Stimulated activated CD4-positive, alpha-beta T cell treated with anti-CD3 and anti-CD28 coated beads, Interleukin-15, amount 100 ng/mL, for 24 hours (primary cell): ENCODE data around the gene ADAMTS9.

Experiments
- DNase-seq: peaks from one replicate; pipeline ENCODE4 v3.0.0-alpha.2; 2020

The ADAMTS9 gene

DNA sequence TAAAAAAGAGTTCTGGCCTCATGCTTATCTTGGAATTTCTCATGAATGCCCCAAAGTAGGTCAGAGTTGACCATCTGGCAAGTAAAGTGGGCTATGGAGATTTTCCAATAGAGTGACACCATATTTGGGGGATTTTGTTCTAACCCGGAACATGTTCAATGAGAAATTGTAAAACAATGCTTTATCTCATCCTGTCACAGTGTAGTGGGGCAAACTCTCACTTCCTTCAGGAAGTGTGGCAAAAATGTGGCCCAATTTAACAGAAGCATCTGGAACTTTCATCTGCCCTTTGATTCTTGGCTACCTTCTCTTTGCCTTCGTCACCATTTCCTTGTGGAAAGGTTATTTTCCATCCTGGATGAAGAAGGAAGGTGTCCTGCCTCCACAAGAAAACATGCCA, 70.8 kb downstream of the ADAMTS9 start:
- no peak for DNase-seq

DNA sequence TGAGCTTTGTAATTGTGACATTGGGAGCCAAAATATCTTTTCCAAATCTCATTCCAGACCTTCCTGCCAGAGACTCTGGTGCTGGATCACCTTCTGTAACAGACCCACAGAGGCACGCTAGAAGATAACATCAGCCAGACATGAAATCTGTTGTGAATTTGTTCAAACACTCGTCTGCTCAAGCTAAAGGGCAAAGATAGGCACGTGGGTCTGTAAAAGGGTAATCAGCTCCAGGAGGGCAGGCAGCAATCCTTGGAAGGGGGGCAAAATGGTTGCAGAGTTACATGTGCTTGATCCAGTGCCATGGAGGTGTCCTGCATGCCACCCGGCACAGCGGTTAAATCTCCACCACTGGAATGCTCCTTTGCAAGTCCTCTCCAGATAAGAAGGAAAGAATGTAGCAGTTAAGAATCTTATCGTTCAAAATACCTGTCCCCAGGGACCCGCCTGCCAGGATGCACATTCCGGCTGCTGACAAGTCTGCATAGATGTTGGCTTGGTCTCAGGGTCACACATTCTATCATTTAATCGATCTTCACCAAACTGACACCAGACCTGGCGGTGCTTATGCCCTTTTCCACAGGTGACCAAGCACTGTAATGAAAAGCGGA, 74.8 kb downstream of the ADAMTS9 start:
- DNase-seq: no peak

DNA sequence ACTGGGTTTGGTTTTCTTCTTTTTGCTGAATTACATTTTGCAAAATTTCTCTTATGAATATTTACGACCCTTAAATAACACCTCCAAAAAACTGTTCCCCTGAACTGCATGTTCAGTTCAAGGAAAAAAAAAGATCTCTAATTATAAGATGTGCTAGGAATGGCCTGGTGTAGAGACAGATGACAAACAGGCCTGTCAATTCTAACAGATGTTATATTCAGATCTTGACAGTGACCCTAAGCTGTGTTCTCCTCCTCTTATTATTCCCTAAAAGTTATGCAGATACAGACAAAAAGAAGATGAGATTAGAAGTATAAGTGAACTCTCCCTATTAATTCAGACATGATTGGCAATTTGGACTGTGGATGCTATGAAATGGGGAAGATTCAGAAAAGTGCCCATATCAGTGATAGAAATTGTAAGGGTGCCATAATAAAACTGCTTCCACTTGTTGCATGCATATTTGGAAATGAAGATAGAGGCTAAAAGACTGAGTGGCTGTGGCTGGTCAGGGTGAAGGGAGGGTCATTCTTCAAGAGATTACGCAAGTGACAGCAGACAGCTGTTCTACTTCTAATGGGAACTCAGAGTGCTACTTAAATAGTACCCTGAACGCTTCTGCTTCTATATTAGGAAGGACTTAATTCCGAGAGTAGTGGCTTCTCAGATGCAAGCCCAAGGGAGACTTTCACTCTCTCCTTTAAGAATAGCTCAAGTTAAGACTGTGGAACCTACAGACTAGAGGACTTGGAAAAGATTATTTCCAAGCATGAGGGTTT, 75.5 kb downstream of the ADAMTS9 start:
- DNase-seq: no peak

DNA sequence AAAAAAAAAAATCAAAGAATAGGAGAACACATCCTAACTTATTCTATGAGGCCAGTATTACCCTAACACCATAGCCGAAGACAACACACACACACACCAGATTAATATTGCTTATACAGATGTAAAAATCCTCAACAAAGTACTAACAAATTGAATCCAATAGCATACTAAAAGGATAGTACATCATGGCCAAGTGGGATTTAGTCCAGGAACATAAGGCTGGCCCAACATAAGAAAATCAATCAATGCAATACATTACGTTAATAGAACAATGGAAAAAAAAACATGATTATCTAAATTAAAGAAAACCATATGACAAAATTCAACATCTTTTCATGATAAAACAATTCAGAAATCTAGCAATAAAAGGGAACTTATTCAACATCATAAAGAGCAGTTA, 79.1 kb downstream of the ADAMTS9 start:
- no peak for DNase-seq

DNA sequence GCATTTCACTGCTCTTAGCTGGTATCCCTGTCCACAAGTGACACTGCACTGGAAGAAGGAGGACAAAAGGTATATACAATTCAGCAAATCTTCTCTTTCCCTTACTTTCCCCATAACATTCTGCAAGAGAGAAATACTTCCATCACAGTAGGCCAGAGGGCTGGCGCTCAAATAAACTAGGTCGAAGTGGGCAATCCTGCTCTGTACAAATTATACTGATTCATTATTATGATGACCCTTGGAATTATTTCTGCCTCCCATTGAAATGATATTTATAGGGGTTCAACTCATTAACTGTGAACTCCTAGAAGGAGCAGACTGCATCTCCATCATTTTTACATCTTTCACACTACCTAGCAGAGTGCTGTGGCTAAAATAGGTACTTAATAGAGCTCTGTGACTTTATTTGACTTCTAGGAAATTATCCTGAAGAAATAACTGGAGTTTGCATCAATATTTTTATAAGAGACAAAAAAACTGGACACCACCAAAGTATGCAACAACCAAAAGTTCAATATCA, 80.7 kb downstream of the ADAMTS9 start:
- no peak for DNase-seq

DNA sequence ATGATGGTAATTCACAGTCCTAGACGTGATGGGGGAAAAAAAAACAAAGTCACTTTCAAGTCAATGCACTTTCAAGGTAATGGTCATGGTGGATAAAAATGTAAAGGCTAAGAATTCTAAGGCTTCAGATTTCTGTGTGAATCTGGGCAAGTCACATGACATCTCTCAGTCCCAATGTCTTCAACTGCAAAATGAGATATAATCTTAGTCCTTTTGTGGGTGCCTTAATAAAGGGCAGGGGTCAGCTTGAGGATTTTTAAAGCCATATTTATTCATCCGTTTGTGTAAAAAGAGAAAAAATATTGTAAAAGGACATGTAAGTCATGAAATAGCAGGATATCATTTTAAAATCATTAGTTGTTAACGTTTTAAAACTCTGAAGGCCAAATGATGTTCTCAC, 83.5 kb downstream of the ADAMTS9 start:
- no peak for DNase-seq

DNA sequence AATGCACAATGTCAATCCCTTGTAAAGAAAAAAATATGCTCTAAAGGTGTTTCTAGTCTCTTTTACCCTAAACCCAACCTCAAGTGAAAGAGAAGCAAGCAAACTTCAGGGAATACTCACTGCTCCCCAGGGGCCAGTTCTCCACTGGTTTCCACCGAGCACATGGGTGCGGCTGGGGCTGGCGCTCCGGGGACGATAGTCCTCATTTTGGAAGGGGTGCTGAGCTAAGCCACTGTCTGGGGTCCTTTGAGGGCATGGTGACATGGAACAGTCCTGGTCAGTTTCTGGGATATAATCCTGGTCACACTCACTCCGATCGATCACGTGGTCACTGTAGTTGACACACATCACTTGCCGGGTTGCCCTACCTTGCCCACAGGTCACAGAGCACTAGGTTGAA, 86.0 kb downstream of the ADAMTS9 start:
- no peak for DNase-seq

DNA sequence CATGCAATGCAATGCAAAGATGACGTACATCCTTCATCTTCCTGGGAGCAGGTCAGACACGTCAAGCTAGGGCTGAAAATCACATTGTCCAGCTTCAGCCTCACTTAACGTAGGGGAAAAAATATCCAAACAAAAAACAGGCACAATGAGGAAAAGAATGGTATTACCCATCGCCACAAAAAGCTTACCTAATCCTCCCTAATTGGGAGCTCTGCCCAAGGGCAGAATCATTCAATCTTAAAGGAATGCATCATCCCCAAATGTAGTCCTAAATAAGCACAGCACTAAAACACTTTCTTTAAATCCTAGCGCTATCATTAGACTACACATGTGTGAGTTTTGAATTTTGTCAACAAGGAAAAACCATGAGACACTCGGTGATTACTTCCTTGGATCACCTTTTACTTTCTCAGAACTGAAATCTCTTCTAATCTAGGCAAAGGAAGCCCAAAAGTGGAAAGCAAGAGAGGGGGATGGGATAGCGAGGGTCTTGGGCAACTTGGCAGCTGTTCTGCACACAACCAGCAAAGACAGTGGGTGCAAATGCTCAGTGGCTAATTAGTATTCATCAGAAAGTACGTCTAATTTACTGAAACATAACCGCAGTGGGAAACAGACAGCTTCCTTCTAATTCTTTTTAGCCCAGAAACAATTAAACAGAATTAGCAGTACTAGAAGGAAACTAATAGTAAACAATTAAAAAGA, 87.4 kb downstream of the ADAMTS9 start:
- DNase-seq: no peak

DNA sequence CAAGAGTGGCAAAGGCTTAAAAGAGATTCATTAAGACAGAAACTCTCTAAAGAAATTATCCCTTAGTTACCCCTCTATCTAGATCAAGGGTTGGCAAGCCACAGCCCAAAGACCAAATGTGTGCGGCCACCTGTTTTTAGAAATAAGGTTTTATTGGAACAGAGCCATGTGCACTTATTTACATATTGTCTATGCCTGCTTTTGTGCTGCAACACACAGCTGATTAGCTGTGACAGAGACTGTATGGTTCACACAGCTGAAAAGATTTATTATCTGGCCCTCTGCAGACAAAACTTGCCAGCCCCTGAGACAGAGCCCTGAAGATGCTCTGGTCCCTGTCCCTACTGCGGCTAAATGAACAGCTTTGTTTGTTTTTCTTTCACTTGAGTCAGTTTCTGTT, 88.1 kb downstream of the ADAMTS9 start:
- DNase-seq: no peak

DNA sequence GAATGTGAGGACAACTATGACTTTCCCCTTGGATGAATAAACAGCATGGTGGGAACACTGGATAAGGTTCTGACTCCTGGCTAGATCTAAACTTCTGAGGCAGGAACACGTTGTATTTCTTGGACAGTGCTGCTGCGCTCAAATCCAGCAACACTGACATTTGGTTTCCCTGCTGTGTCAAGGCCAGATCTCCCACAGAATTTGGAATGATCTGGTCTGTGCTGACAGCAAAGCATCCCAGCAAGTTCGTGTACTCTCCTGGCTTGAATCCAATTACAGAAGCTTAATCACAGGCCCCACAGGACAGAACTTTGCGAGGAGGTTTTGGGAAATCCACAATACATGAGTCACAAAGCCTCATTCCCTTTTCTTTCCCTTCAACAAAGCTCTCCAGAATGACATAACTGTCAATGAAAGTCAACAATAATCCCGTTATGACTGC, 92.5 kb downstream of the ADAMTS9 start:
- no peak for DNase-seq

DNA sequence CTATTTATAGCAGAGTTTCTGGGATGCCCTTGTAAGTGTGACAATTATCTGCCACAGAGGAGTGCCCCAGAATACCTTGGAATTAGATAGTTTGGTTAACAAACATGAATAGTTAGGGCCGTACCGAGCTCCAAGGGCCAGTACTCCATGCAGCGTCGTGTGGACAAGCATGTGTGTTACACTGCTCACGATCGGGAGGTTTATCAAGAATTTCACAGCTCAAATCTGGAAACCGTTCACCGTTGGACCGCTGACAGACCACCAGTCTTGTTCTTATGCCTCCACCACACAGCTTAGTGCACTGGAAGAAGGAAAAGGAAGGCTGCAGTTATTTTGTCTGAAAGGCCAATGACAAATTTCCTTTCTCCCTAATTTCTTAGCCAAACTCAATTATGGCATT, 93.7 kb downstream of the ADAMTS9 start:
- no peak for DNase-seq

DNA sequence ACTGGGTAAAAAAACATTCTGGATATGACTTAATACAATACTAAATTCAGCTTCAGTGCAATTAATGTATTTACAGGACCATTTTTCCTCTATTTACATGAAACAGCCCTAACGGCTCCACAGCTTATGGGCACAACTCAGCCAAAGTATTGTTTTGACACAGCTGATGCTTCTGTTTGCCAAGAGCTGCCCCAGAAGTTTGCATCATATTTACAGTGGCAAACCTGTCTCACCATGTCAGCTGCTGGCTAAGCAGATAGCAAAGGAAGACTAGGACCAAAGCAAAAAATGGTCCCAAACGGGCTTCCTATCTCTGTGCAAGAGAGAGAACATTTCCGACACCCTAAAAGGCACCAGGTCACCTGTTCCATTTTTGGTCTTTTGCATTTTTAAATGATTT, 94.5 kb downstream of the ADAMTS9 start:
- DNase-seq: no peak

DNA sequence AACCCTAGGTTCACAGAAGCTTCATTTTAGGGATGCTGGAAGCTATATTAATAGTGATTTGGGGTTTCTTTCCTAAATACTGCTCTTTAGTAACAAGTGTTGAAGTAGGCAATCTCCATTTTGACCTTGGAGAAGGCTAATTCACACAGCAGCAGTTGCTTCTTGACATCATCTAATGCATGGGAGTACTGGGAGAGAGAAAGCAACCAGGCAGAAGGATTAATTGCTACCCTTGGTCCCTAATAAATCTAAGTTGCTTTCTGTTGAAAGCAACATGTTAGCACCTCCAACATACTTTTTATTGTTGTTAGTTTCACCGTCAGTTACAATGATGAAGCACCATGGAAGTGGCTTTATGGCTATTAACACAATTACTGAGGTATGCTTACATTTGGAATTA, 96.2 kb downstream of the ADAMTS9 start:
- DNase-seq: no peak

DNA sequence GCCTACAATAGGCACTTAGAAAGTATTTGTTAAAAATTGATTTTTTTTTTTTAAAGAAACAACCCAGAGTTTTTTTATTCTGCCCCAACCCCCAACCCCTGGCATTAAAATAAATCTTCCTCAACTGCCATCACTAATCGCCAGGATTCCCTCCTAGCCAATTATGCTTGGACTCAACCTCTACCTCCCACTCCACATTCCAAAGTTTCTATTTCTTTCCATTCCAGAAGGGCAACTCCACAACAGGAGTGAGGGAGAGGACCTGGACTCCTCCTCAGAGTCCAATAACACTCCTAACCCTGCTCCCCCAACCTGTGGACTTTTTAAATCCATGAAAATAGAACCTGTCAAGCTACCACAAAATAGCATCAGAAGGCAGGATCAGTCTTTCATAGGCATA, 99.4 kb downstream of the ADAMTS9 start:
- no peak for DNase-seq

DNA sequence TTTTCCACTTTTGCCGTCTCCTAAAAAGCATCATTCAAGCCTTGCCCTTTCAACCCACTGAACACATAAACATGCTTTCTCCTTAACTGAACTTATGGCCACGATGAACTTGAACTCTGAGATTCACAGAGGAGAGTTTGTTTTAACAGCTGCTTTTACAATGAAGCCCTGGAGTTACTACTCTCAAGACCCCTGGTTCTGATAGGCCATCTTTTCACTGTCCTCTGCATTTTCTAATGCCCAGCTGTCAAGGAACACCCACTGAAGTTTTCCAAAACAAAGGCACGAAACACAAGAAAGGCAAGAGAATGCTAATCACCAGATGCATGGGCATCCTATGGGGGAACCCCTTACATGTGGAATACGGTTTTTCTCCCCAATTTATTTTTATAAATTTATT, 100.8 kb downstream of the ADAMTS9 start:
- no peak for DNase-seq

DNA sequence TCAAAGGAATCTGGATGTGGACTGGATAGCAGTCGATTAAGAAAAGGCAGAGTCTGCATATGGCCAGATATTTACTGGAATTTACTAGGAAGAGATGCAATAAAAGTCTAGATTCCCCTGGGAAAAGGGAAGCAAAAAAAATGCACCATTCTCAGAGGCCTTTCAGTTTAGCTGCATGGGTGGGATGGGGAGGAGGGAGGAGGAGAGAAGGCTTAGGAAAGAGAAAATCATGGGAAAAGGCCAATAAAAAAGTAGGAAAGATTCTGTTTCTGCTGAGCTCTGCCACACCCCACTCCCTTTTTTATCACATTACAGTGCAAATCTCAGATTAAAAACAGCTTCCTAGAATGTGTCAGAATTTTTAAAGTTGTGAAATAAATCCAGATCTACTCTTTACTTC, 103.6 kb downstream of the ADAMTS9 start:
- no peak for DNase-seq

DNA sequence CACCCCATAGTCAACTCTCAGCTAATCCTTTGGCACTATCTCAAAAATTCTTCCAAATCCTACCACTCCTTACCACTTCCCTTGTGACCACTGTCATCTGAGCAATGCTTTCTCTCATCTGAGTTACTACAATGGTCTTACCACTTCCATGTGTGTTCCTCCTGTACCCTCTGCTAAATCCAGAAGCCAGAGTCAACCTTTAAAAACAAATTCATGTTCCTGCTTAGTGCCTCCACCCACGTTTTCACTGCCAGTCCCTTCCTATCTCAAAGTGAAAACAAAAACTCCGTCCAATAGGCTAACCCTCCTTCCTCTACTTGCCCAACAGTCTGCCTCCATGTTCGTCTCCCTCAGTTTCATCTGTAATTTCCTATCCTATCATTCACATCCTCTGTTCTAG, 109.0 kb downstream of the ADAMTS9 start:
- no peak for DNase-seq

DNA sequence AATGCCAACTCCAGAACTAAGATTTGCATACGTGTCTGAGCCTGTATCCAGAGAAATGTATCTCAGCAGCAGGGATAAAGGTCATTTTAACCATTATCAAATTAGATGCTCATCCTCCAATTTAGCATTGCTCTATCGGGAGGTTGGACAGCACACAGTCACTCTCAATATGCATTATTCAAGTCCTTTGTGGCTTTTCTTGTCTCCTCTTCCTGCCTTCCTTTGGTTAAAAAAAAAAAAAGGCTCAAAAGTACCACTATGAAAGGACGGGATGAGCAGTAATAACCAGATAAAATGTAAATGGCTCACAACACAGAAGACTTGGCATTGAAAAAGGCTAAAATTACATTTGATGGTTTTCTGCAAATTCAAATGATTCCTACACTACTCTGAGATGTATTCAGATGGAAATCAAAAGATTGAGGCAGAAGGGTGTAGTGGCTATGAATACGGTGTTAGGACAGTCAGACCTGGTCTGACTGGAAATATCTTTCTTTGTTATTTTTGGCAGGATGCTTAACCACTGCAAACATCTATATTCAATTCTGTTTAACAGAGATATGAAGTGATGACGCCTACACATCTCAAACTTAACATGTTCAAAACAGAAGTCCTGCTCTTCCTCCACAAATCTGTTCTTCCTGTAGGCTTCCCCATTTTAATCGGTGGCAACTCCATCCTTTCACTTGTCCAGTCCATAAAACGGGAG, 109.6 kb downstream of the ADAMTS9 start:
- no peak for DNase-seq

DNA sequence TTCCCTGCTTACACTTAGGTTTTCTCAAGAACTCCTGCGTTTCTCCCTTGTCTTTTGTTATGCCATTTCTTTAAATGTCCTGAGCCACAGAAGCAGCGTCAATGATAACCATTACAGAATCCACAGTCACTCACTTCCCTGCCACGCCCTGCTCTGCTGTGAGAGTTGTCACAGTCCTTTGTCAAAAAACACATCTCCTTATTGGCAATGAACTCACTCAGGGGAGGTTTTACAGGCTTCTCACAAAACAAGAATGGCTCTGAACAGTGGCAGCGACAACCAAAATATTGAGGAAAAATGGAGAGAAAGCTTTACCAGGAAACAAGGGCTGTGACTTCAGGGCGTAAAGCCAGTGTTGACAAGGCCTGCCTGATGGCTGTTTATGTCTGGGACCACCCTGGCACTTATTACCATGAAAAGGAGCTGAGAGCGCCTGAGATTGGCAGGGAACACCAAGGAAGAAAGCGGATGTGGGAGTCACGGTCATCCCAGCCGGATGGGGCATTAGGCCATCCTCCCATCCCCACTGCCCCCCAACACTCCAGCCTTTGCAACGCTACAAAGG, 111.5 kb downstream of the ADAMTS9 start:
- no peak for DNase-seq

DNA sequence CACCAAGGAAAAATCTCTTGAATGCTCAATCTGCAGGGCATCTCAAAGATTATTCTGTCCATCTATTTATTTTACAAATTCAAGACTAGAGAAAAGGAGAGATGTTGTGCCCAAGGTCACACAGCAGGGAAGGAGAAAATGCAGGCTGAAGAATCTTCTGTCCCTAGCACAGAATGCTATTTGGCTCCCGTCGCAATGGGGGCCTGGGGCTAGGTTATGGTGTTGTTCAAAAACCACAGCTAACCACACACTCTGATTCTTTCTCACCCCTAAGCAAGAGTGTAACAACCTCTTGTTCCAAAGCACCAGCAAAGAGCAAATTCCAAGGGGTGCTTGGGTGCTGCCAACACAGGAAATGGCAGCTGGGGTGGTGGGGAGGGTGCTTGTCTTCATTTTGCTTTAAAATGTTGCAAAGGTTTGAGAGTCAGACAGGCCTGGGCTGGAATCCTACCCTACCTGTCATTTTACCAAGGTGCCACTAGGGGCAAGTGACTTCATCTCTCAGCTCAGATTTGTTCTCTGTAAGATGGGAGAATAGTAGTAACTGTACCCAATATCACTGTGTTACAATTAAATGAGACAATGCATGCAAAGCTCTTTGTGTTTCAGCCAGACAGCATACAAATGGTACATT, 112.5 kb downstream of the ADAMTS9 start:
- DNase-seq: no peak

DNA sequence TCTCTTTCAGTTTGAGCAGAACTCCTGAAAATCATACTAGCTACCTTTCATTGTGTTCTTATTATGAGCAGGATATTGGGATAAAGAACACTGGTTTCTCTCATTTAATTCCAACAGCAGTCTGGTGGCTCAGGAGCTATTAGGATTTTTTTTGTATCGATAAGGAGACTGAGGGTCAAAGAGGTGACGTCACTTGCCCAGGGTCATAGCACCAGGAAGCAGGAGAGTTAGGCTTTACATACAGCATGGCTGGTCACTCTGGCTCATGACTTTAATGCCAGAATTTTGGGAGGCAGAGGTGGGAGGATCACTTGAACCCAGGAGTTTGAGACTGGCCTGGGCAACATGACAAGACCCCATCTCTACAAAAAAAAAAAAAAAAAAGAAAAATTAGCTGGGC, 113.6 kb downstream of the ADAMTS9 start:
- no peak for DNase-seq

DNA sequence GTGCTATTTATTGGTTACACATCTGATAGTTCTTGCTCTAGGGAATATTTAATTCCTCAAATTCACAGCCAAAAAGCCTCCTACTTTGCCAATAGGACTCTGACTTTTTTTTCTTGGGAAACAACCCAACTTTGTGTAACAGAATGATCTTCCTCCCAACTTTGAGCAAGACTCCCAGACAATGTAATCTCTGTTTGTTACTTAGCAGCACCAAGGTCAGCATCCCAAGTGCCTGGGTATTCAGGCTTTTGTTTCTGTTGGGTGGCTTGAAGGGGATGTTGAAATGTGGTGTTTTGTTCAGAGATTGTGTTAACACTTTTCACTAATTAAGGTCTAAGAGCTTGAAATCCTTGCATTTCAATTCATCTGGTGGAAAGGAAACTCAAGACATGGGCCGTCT, 115.8 kb downstream of the ADAMTS9 start:
- no peak for DNase-seq
